Measurements from ENCODE around the gene SLC17A9.

SLC17A9 gene

GRCh38 chr20:62938105-62938888 lies 14.2 kb upstream of the SLC17A9 start, which contains the start of gene GID8:
TSS of gene GID8 (plus strand) at chr20:62938147. CDS start at chr20:62941503, 3,356 bp downstream.
- no peak for DNase-seq (ENCODE audit: low read depth, low spot score)

GRCh38 chr20:62940875-62941274 lies 11.6 kb upstream of the SLC17A9 start:
- DNase-seq (ENCODE audit: low read depth, low spot score), result no peak

- no peak for DNase-seq (ENCODE audit: low read depth, low spot score)
These were observed 10.7 kb upstream of the SLC17A9 start for GRCh38 chr20:62941792-62942191.

GRCh38 chr20:62942456-62942855 lies 10.1 kb upstream of the SLC17A9 start:
- DNase-seq (ENCODE audit: low read depth, low spot score), result no peak

GRCh38 chr20:62943396-62943795 lies 9.1 kb upstream of the SLC17A9 start:
- no peak for DNase-seq (ENCODE audit: low read depth, low spot score)

GRCh38 chr20:62944184-62944583 lies 8.3 kb upstream of the SLC17A9 start:
- DNase-seq (ENCODE audit: low read depth, low spot score), result no peak

GRCh38 chr20:62944746-62945145 lies 7.8 kb upstream of the SLC17A9 start:
- DNase-seq (ENCODE audit: low read depth, low spot score), result no peak

GRCh38 chr20:62945771-62946339 lies 6.7 kb upstream of the SLC17A9 start:
- no peak for DNase-seq (ENCODE audit: low read depth, low spot score)

- no peak for DNase-seq (ENCODE audit: low read depth, low spot score)
These were observed 5.6 kb upstream of the SLC17A9 start for GRCh38 chr20:62946918-62947317.

- no peak for DNase-seq (ENCODE audit: low read depth, low spot score)
These were observed 4.8 kb upstream of the SLC17A9 start for GRCh38 chr20:62947532-62948300.

GRCh38 chr20:62949153-62949821 lies 3.2 kb upstream of the SLC17A9 start:
- no peak for DNase-seq (ENCODE audit: low read depth, low spot score)

GRCh38 chr20:62949962-62950361 lies 2.5 kb upstream of the SLC17A9 start:
- DNase-seq (ENCODE audit: low read depth, low spot score), result no peak

GRCh38 chr20:62950741-62951140 lies 1.8 kb upstream of the SLC17A9 start:
- DNase-seq (ENCODE audit: low read depth, low spot score), result no peak

GRCh38 chr20:62951143-62951895 lies 1.2 kb upstream of the SLC17A9 start:
- no peak for DNase-seq (ENCODE audit: low read depth, low spot score)

GRCh38 chr20:62951896-62952372 lies 575 bp upstream of the SLC17A9 start:
- no peak for DNase-seq (ENCODE audit: low read depth, low spot score)

GRCh38 chr20:62952968-62953838 lies 694 bp downstream of the SLC17A9 start:
- DNase-seq (ENCODE audit: low read depth, low spot score), result no peak

GRCh38 chr20:62953839-62954703 lies 1.6 kb downstream of the SLC17A9 start:
- no peak for DNase-seq (ENCODE audit: low read depth, low spot score)

GRCh38 chr20:62955519-62956386 lies 3.2 kb downstream of the SLC17A9 start:
- DNase-seq (ENCODE audit: low read depth, low spot score), result no peak
